ENCODE data around the gene EIF4H. TPM values are rescaled to one million over a fixed set of nuclear protein-coding genes. Genes with fewer than 3 reads are reported as not detected.

EIF4H gene
- total RNA-seq, 1 donor from 2014 or later: 205 TPM

DNA sequence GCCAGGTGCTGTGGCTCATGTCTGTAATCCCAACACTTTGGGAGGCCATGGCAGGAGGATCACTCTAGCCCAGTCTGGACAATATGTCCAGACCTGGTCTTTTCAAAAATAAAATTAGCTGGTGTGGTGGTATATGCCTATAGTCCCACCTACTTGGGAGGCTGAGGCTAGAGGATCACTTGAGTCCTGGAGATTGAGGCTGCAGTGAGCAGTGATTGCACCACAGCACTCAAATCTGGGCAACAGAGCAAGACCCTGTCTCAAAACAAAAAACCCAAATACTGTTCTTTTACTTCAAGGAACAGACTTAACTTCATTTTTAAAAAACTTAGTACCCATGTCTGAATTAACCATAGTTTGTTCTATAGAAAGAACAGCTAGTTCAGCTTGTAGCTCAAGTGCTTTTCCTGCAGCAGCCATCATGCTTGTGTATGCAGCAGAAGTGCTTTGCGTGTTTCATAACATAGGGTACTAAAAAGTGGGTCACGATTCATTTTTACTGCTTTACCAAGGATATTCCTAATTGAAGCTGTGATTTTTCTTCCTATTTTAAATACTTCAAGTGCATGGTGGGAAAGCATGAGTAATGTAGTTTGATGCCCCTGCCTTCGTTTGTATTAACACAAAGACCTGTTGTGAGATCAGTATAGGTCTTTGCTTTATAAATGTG lies 5.9 kb downstream of the EIF4H start:
- Mint-ChIP-seq H3K9me3 (ENCODE audit: unreplicated experiment) (no peaks in the 10 kb centered on the region), H3K4me3 (ENCODE audit: unreplicated experiment) (no peak overlapping the region), H3K36me3 (ENCODE audit: unreplicated experiment) (peaks cover 14% of the 10 kb centered on the region), H3K27ac (ENCODE audit: unreplicated experiment) (no peak overlapping the region), H3K27me3 (ENCODE audit: unreplicated experiment) (no peaks in the 10 kb centered on the region), H3K4me1 (ENCODE audit: unreplicated experiment) (peaks cover 65% of the 10 kb centered on the region)
- DNase-seq (ENCODE audit: extremely low spot score, unreplicated experiment): no peak
- TF ChIP-seq, protein P1, sequence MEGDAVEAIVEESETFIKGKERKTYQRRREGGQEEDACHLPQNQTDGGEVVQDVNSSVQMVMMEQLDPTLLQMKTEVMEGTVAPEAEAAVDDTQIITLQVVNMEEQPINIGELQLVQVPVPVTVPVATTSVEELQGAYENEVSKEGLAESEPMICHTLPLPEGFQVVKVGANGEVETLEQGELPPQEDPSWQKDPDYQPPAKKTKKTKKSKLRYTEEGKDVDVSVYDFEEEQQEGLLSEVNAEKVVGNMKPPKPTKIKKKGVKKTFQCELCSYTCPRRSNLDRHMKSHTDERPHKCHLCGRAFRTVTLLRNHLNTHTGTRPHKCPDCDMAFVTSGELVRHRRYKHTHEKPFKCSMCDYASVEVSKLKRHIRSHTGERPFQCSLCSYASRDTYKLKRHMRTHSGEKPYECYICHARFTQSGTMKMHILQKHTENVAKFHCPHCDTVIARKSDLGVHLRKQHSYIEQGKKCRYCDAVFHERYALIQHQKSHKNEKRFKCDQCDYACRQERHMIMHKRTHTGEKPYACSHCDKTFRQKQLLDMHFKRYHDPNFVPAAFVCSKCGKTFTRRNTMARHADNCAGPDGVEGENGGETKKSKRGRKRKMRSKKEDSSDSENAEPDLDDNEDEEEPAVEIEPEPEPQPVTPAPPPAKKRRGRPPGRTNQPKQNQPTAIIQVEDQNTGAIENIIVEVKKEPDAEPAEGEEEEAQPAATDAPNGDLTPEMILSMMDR (IDR thresholded peaks at IDR 0.05): no peak

DNA sequence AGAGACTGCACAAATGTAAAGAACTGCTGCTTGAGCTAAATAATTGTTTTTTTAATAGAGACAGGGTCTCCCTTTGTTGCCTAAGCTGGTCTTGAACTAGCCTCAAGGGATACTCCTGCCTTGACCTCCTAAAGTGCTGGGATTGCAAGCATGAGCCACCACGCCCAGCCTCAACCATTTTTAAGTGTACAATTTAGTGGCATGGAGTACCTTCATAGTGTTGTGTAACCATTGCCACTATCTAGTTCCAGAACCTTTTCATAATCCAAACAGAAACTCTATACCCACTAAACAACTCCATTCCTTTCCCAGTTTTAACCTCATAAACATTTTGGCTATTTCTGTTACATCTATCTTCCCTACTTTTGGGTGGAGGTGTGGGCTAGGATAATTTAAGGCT lies 6.7 kb downstream of the EIF4H start:
- no peak overlapping the region for H3K4me3 Mint-ChIP-seq (ENCODE audit: unreplicated experiment)
- TF ChIP-seq, protein P1 (IDR thresholded peaks at IDR 0.05): no peak
- H3K36me3 Mint-ChIP-seq (ENCODE audit: unreplicated experiment): peaks cover 14% of the 10 kb centered on the region
- H3K27me3 Mint-ChIP-seq (ENCODE audit: unreplicated experiment): no peaks in the 10 kb centered on the region
- H3K9me3 Mint-ChIP-seq (ENCODE audit: unreplicated experiment): no peaks in the 10 kb centered on the region
- H3K27ac Mint-ChIP-seq (ENCODE audit: unreplicated experiment): no peak overlapping the region
- DNase-seq (ENCODE audit: extremely low spot score, unreplicated experiment): no peak
- peaks cover 64% of the 10 kb centered on the region for H3K4me1 Mint-ChIP-seq (ENCODE audit: unreplicated experiment)

DNA sequence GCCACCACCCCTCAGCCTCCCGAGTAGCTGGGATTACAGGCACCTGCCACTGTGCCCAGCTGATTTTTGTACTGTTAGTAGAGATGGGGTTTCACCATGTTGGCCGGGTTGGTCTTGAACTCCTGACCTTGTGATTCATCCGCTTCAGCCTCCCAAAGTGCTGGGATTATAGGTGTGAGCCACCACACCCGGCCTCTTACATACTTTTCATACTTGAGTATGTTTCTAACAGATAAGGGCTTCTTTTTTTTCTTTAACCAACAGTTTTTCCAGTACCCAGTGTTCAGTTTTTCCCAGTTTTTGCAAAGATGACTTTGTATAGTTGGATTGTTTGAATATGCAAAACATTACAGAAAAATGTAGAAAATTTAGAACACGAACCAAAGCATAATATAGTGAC lies 7.7 kb downstream of the EIF4H start:
- no peak overlapping the region for H3K4me3 Mint-ChIP-seq (ENCODE audit: unreplicated experiment)
- no peak for DNase-seq (ENCODE audit: extremely low spot score, unreplicated experiment)
- H3K4me1 Mint-ChIP-seq (ENCODE audit: unreplicated experiment): peaks cover 55% of the 10 kb centered on the region
- no peaks in the 10 kb centered on the region for H3K27me3 Mint-ChIP-seq (ENCODE audit: unreplicated experiment)
- TF ChIP-seq, protein P1 (IDR thresholded peaks at IDR 0.05): no peak
- no peaks in the 10 kb centered on the region for H3K9me3 Mint-ChIP-seq (ENCODE audit: unreplicated experiment)
- H3K27ac Mint-ChIP-seq (ENCODE audit: unreplicated experiment): no peak overlapping the region
- H3K36me3 Mint-ChIP-seq (ENCODE audit: unreplicated experiment): peaks cover 11% of the 10 kb centered on the region

DNA sequence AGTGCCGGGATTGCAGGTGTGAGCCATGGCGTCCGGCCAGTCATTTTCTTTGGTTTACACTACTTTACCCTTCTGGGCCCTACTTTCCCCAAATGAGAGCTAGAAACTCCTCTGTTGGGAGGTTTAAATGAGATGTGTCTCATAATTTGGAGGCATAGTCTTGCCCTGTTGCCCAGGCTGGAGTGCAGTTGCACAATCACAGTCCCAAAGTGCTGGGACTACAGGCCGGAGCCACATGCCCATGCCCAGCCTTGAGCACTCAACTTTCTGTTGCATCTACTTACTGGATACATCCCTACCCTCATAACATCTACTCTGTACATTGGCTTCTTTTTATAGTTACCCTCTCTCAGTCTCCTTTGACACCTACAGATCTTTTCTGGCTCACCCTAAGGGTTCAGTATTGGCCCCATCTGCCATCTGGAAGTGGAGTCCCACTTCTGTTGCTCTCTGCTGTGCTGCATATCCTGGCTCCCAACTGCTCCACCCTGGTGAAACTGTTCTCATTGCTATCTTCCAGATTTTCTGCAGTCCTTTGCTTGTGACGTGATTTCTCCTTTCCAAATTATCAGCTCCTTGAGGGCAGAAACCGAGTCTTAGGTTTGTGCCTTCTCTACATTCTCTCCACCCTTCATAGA lies 8.4 kb downstream of the EIF4H start:
- Mint-ChIP-seq H3K27ac (ENCODE audit: unreplicated experiment) (no peak overlapping the region), H3K4me3 (ENCODE audit: unreplicated experiment) (no peak overlapping the region), H3K4me1 (ENCODE audit: unreplicated experiment) (peaks cover 55% of the 10 kb centered on the region), H3K36me3 (ENCODE audit: unreplicated experiment) (peaks cover 13% of the 10 kb centered on the region), H3K27me3 (ENCODE audit: unreplicated experiment) (no peaks in the 10 kb centered on the region), H3K9me3 (ENCODE audit: unreplicated experiment) (no peaks in the 10 kb centered on the region)
- DNase-seq (ENCODE audit: extremely low spot score, unreplicated experiment): no peak
- TF ChIP-seq, protein P1 (IDR thresholded peaks at IDR 0.05): no peak

DNA sequence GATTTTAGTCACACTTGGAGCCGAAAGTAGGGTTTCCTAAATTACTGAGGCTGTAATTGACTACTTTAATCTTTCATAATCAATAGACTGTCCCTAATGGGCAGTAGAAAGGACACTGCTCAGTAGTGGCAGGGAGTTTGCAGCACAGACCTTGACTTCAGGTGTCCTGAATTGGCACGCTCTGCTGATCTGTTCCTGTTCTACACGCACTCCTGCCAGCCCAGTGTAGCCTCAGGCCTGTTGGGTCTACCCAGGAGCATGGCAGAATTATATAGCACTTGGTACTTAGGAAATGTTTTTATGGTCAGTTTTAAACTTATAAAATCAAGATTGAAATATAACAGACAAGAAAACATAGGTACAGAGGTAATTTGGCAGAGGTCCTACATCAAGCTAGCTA lies 9.0 kb downstream of the EIF4H start:
- peaks cover 19% of the 10 kb centered on the region for H3K36me3 Mint-ChIP-seq (ENCODE audit: unreplicated experiment)
- peaks cover 57% of the 10 kb centered on the region for H3K4me1 Mint-ChIP-seq (ENCODE audit: unreplicated experiment)
- no peak overlapping the region for H3K4me3 Mint-ChIP-seq (ENCODE audit: unreplicated experiment)
- H3K27me3 Mint-ChIP-seq (ENCODE audit: unreplicated experiment): no peaks in the 10 kb centered on the region
- TF ChIP-seq, protein P1 (IDR thresholded peaks at IDR 0.05): no peak
- no peak for DNase-seq (ENCODE audit: extremely low spot score, unreplicated experiment)
- H3K9me3 Mint-ChIP-seq (ENCODE audit: unreplicated experiment): no peaks in the 10 kb centered on the region
- no peak overlapping the region for H3K27ac Mint-ChIP-seq (ENCODE audit: unreplicated experiment)
